Measurements from ENCODE around the gene RANBP1. TPM values are rescaled to one million over a fixed set of nuclear protein-coding genes. Genes with fewer than 3 reads are reported as not detected.

Gene RANBP1
- total and polyA plus RNA-seq, 9 of the 15 experiments (the other 6 are each of a cell fraction or from before 2014, with no cell fraction given): 162 to 2,891 (median 1,289) TPM

- TF ChIP-seq FOS (IDR thresholded peaks at IDR 0.05; ENCODE audit: extremely low read depth, insufficient read length) (no peak), ZKSCAN1 (IDR thresholded peaks at IDR 0.05; ENCODE audit: low read depth, low read length) (0 out of 2 replicates have a peak, but pooled peaks have one; percentile 11), PURB (CRISPR knock-in tag; IDR thresholded peaks at IDR 0.05; ENCODE audit: low read depth) (no peak), ZNF444 (CRISPR knock-in tag; IDR thresholded peaks at IDR 0.05) (0 out of 2 replicates have a peak, but pooled peaks have one; percentile 24), EGR1 (conservative IDR thresholded peaks at IDR 0.05) (peak; percentile 23), ID3 (CRISPR knock-in tag; IDR thresholded peaks at IDR 0.05) (no peak), ID3 (tag; IDR thresholded peaks at IDR 0.05) (peak; percentile 91), ZNF76 (CRISPR knock-in tag; IDR thresholded peaks at IDR 0.05; ENCODE audit: borderline replicate concordance) (peak; percentile 78), ELK3 (CRISPR knock-in tag; IDR thresholded peaks at IDR 0.05) (no peak)
These were observed 15.1 kb downstream of the RANBP1 start (continued) for GRCh38 chr22:20130731-20131596.

All from K562 (cell line).